ENCODE results near the gene HYI. TPM values are rescaled to one million over a fixed set of nuclear protein-coding genes. Genes with fewer than 3 reads are reported as not detected.
A peak's percentile ranks its signal among the peaks of the same experiment; 100 is the strongest.
"Not testable (repeated sequence)": the region's sequence is repeated elsewhere in the genome, so short reads cannot be mapped to it uniquely, and the experiment has no call there.

Gene HYI
- total RNA-seq, 1 experiment from 2014 or later: 43.5 TPM

DNA sequence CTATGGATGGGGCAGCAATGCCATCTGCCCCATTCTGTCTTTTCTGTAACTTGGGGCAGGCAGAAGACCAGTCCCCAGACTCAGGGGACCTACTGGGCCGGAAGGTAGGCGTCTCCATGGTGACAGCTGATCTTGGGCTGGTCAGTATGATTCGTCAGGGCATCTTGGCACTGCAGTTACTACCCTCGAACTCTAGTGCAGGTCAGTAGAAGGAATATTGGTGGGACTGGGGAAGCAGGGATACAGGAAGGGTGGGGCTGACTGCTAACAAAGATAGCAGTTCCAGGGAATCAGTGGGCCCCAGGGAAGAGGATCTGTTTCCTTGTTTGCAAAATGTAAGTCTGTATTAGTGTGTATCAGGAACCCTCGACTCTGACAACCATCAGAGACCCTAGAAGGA lies 37.8 kb downstream of the HYI start:
- CTCF ChIA-PET: no interaction called here
- H3F3A ChIP-seq (ENCODE audit: insufficient read depth, low read depth): 0 out of 2 replicates have a peak, but pooled peaks cover 3% of the 10 kb centered on the region
- H3K4me3 ChIP-seq: no peak overlapping the region

DNA sequence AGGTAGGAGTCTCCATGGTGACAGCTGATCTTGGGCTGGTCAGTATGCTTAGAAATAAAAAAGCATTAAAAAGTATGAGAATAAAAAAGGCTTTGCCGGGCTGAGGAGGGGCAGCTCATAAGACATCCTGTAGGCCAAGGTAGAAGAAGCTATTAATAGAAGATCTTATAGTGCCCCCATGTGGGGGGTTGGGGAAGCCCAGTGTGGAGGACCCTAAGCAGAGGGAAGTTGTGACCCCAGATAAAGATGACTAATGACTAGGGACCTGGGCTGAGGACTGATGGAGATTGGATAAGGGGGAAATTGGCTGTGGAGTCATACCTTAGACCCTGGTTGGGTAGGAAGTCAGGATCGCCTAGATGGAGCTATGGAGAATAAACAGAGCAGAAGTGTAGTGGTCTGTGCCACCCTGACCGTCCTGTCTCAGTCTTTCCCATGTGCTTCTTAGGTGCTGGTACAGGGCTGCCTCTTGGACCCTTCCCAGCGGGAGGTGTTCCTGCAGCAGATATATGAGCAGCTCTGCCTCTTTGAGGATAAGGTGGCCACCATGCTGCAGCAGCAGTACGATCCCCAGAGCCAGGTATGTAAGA lies 39.0 kb downstream of the HYI start:
- H3K4me2 ChIP-seq: no peak overlapping the region
- POLR2A ChIA-PET (ENCODE audit: unreplicated experiment): interaction anchor here (0.7 kb wide), 1 partner anchor 152 kb away, joined by 5 read pairs; no protein-coding TSS in a partner anchor
- H4K20me1 ChIP-seq (ENCODE audit: insufficient read depth): no peaks in the 10 kb centered on the region
- 0 out of 2 replicates have a peak, but pooled peaks cover 3% of the 10 kb centered on the region for H3F3A ChIP-seq (ENCODE audit: insufficient read depth, low read depth)
- H3K79me2 ChIP-seq (ENCODE audit: low read depth): no peaks in the 10 kb centered on the region
- no peak for TF ChIP-seq EZH2 (IDR thresholded peaks at IDR 0.05; ENCODE audit: low read depth)
- TF ChIP-seq, protein P1, sequence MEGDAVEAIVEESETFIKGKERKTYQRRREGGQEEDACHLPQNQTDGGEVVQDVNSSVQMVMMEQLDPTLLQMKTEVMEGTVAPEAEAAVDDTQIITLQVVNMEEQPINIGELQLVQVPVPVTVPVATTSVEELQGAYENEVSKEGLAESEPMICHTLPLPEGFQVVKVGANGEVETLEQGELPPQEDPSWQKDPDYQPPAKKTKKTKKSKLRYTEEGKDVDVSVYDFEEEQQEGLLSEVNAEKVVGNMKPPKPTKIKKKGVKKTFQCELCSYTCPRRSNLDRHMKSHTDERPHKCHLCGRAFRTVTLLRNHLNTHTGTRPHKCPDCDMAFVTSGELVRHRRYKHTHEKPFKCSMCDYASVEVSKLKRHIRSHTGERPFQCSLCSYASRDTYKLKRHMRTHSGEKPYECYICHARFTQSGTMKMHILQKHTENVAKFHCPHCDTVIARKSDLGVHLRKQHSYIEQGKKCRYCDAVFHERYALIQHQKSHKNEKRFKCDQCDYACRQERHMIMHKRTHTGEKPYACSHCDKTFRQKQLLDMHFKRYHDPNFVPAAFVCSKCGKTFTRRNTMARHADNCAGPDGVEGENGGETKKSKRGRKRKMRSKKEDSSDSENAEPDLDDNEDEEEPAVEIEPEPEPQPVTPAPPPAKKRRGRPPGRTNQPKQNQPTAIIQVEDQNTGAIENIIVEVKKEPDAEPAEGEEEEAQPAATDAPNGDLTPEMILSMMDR (conservative IDR thresholded peaks at IDR 0.05): peak; percentile 80
- intact Hi-C loops (cut with micrococcal nuclease; ENCODE audit: unreplicated experiment): loop anchor here (1.0 to 10.0 kb wide), 6 partner anchors 48 to 640 kb away; partner anchors contain the start of gene CDC20
- BruUV-seq (replicated peaks): no TSS peak
- no peaks in the 10 kb centered on the region for H3K9me2 ChIP-seq (ENCODE audit: insufficient read depth)
- CTCF ChIA-PET: interaction anchor here (0.6 to 2.0 kb wide), 10 partner anchors 13 to 638 kb away, joined by 3 to 19 read pairs (median 4); partner anchors contain the start of gene CDC20
- H3K36me3 ChIP-seq (ENCODE audit: low read depth): peaks cover 7% of the 10 kb centered on the region; the same call in 1 of the 2 replicates
- peak; percentile 44 to 65 for DNase-seq
- no peak overlapping the region for H3K27ac ChIP-seq
- no peak overlapping the region for H2AFZ ChIP-seq
- H3K4me3 ChIP-seq: no peak overlapping the region
- H3K4me1 ChIP-seq (replicated peaks; ENCODE audit: insufficient read depth): no peaks in the 10 kb centered on the region
- no peaks in the 10 kb centered on the region for H3K9me3 ChIP-seq (ENCODE audit: insufficient read depth, low read depth)
- H3K27me3 ChIP-seq (ENCODE audit: insufficient read depth, low read depth): no peaks in the 10 kb centered on the region

More for the DNA sequence above, 37.8 kb downstream of the HYI start:
- POLR2A ChIA-PET (ENCODE audit: unreplicated experiment): no interaction called here
- H3K9me2 ChIP-seq (ENCODE audit: insufficient read depth): no peaks in the 10 kb centered on the region
- peaks cover 12% of the 10 kb centered on the region for H3K36me3 ChIP-seq (ENCODE audit: low read depth)
- H3K27me3 ChIP-seq (ENCODE audit: insufficient read depth, low read depth): no peaks in the 10 kb centered on the region
- no TSS peak for BruUV-seq (replicated peaks)
- no peak overlapping the region for H2AFZ ChIP-seq
- intact Hi-C loops (cut with micrococcal nuclease; ENCODE audit: unreplicated experiment): loop anchor here (2.0 to 10.0 kb wide), 3 partner anchors 49 to 641 kb away; partner anchors contain the start of gene CDC20
- H4K20me1 ChIP-seq (ENCODE audit: insufficient read depth): no peaks in the 10 kb centered on the region
- H3K9me3 ChIP-seq (ENCODE audit: insufficient read depth, low read depth): no peaks in the 10 kb centered on the region
- TF ChIP-seq, protein P1 (conservative IDR thresholded peaks at IDR 0.05): no peak
- no peaks in the 10 kb centered on the region for H3K4me1 ChIP-seq (replicated peaks; ENCODE audit: insufficient read depth)
- DNase-seq: no peak
- H3K4me2 ChIP-seq: no peak overlapping the region
- H3K27ac ChIP-seq: no peak overlapping the region
- no peaks in the 10 kb centered on the region for H3K79me2 ChIP-seq (ENCODE audit: low read depth)

DNA sequence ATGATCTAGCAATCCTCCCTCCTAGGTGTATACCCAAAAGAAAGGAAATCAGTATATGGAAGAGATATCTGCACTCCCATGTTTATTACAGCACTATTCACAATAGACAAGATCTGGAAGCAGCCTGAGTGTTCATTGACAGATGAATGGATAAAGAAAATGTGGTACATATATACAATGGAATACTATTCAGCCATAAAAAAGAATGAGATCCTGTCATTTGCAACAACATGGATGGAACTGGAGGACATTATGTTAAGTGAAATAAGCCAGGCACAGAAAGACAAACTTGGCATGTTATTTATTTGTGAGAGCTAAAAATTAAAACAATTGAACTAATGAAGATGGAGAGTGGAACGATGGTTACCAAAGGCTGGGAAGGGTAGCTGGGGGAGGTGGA lies 40.3 kb downstream of the HYI start:
- H4K20me1 ChIP-seq (ENCODE audit: insufficient read depth); H3K36me3 ChIP-seq (ENCODE audit: low read depth); H3K9me2 ChIP-seq (ENCODE audit: insufficient read depth); POLR2A ChIA-PET (ENCODE audit: unreplicated experiment); H3K79me2 ChIP-seq (ENCODE audit: low read depth); H3K4me3 ChIP-seq; H3K9me3 ChIP-seq (ENCODE audit: insufficient read depth, low read depth); H3K4me2 ChIP-seq; H3K4me1 ChIP-seq (replicated peaks; ENCODE audit: insufficient read depth); DNase-seq; H3F3A ChIP-seq (ENCODE audit: insufficient read depth, low read depth); H3K27ac ChIP-seq; BruUV-seq (replicated peaks); H2AFZ ChIP-seq; H3K27me3 ChIP-seq (ENCODE audit: insufficient read depth, low read depth): not testable (repeated sequence)
- intact Hi-C loops (cut with micrococcal nuclease; ENCODE audit: unreplicated experiment): loop anchor here (10.0 kb wide), 1 partner anchor 639 kb away; no protein-coding TSS in a partner anchor
- CTCF ChIA-PET: interaction anchor here (0.7 to 2.0 kb wide), 2 partner anchors 187 to 425 kb away, joined by 3 to 19 read pairs; no protein-coding TSS in a partner anchor

Measured in PC-9 (cell line).